Measurements from ENCODE around the gene USP53. TPM values are rescaled to one million over a fixed set of nuclear protein-coding genes. Genes with fewer than 3 reads are reported as not detected.

The USP53 gene
- total and polyA plus RNA-seq, 2 donors from 2014 or later: 8.4 to 59.9 TPM

- DNase-seq (no peak), FAIRE-seq (no peak)
- H3K9me3 ChIP-seq (ENCODE audit: control insufficient read depth in 2 of 3, insufficient read depth in 1 of 3, low read length in 3 of 3): no peaks in the 10 kb centered on the region
- H3K4me3 ChIP-seq (ENCODE audit: low read length in 3 of 3): no peak overlapping the region
- H3K36me3 ChIP-seq (ENCODE audit: control insufficient read depth in 2 of 3, insufficient read depth in 3 of 3, low read length in 3 of 3): no peaks in the 10 kb centered on the region
- H3K27me3 ChIP-seq (ENCODE audit: control insufficient read depth, insufficient read depth, low read length): no peaks in the 10 kb centered on the region
- no peak overlapping the region for H3K9ac ChIP-seq (ENCODE audit: low read length in 3 of 3)
- intact Hi-C loops (cut with DNase I): no loop called here
- no peak overlapping the region for H3K27ac ChIP-seq (ENCODE audit: low read depth in 2 of 2, low read length in 2 of 2)
- no peaks in the 10 kb centered on the region for H3K4me1 ChIP-seq (ENCODE audit: control insufficient read depth in 2 of 3, insufficient read depth in 2 of 3, low read depth in 1 of 3, low read length in 3 of 3)
- no peak for TF ChIP-seq CTCF (IDR thresholded peaks at IDR 0.05; ENCODE audit: borderline replicate concordance, extremely low read depth, insufficient read depth)
Observed at GRCh38 chr4:119307606-119308005, 95.1 kb downstream of the USP53 start.

GRCh38 chr4:119310826-119311225 lies 98.3 kb downstream of the USP53 start:
- FAIRE-seq: no peak
- intact Hi-C loops (cut with DNase I): loop anchor here (10.0 kb wide), 2 partner anchors 314 to 744 kb away; partner anchors contain the start of gene PDE5A

GRCh38 chr4:119313237-119313636 lies 100.7 kb downstream of the USP53 start:
- TF ChIP-seq CTCF (IDR thresholded peaks at IDR 0.05; ENCODE audit: borderline replicate concordance, extremely low read depth, insufficient read depth): no peak
- no peaks in the 10 kb centered on the region for H3K27me3 ChIP-seq (ENCODE audit: control insufficient read depth, insufficient read depth, low read length)
- H3K4me3 ChIP-seq (ENCODE audit: low read length in 3 of 3): no peak overlapping the region
- intact Hi-C loops (cut with DNase I): loop anchor here (10.0 kb wide), 2 partner anchors 312 to 742 kb away; partner anchors contain the start of gene PDE5A
- no peaks in the 10 kb centered on the region for H3K36me3 ChIP-seq (ENCODE audit: control insufficient read depth in 2 of 3, insufficient read depth in 3 of 3, low read length in 3 of 3)
- no peak for FAIRE-seq
- no peaks in the 10 kb centered on the region for H3K9me3 ChIP-seq (ENCODE audit: control insufficient read depth in 2 of 3, insufficient read depth in 1 of 3, low read length in 3 of 3)
- H3K27ac ChIP-seq (ENCODE audit: low read depth in 2 of 2, low read length in 2 of 2): no peak overlapping the region
- no peak for DNase-seq
- no peaks in the 10 kb centered on the region for H3K4me1 ChIP-seq (ENCODE audit: control insufficient read depth in 2 of 3, insufficient read depth in 2 of 3, low read depth in 1 of 3, low read length in 3 of 3)
- no peak overlapping the region for H3K9ac ChIP-seq (ENCODE audit: low read length in 3 of 3)

More at GRCh38 chr4:119310826-119311225, 98.3 kb downstream of the USP53 start:
- H3K4me1 ChIP-seq (ENCODE audit: control insufficient read depth in 2 of 3, insufficient read depth in 2 of 3, low read depth in 1 of 3, low read length in 3 of 3): no peaks in the 10 kb centered on the region
- no peak for TF ChIP-seq CTCF (IDR thresholded peaks at IDR 0.05; ENCODE audit: borderline replicate concordance, extremely low read depth, insufficient read depth)
- no peaks in the 10 kb centered on the region for H3K27me3 ChIP-seq (ENCODE audit: control insufficient read depth, insufficient read depth, low read length)
- DNase-seq: no peak
- H3K36me3 ChIP-seq (ENCODE audit: control insufficient read depth in 2 of 3, insufficient read depth in 3 of 3, low read length in 3 of 3): no peaks in the 10 kb centered on the region
- no peak overlapping the region for H3K4me3 ChIP-seq (ENCODE audit: low read length in 3 of 3)
- no peak overlapping the region for H3K27ac ChIP-seq (ENCODE audit: low read depth in 2 of 2, low read length in 2 of 2)
- H3K9ac ChIP-seq (ENCODE audit: low read length in 3 of 3): no peak overlapping the region
- no peaks in the 10 kb centered on the region for H3K9me3 ChIP-seq (ENCODE audit: control insufficient read depth in 2 of 3, insufficient read depth in 1 of 3, low read length in 3 of 3)

- H3K27me3 ChIP-seq (ENCODE audit: control insufficient read depth, insufficient read depth, low read length): no peaks in the 10 kb centered on the region
- H3K27ac ChIP-seq (ENCODE audit: low read depth in 2 of 2, low read length in 2 of 2): no peak overlapping the region
- FAIRE-seq: peak; percentile 80
- H3K4me1 ChIP-seq (ENCODE audit: control insufficient read depth in 2 of 3, insufficient read depth in 2 of 3, low read depth in 1 of 3, low read length in 3 of 3): no peaks in the 10 kb centered on the region
- H3K4me3 ChIP-seq (ENCODE audit: low read length in 3 of 3): no peak overlapping the region
- H3K9me3 ChIP-seq (ENCODE audit: control insufficient read depth in 2 of 3, insufficient read depth in 1 of 3, low read length in 3 of 3): no peaks in the 10 kb centered on the region
- H3K36me3 ChIP-seq (ENCODE audit: control insufficient read depth in 2 of 3, insufficient read depth in 3 of 3, low read length in 3 of 3): no peaks in the 10 kb centered on the region
- peak in 3 of 5 donors; percentile 35 to 80 (median 70) for DNase-seq
- H3K9ac ChIP-seq (ENCODE audit: low read length in 3 of 3): no peak overlapping the region
- peak; percentile 57 for TF ChIP-seq CTCF (IDR thresholded peaks at IDR 0.05; ENCODE audit: borderline replicate concordance, extremely low read depth, insufficient read depth)
- intact Hi-C loops (cut with DNase I): loop anchor here (10.0 kb wide), 2 partner anchors 310 to 740 kb away; partner anchors contain the start of gene PDE5A
Observed at GRCh38 chr4:119314356-119314755, 101.8 kb downstream of the USP53 start.

All from kidney (tissue), 14 donors.